HG03060 (cell line): ENCODE results near the gene COG4.
"Not testable (repeated sequence)": the region's sequence is repeated elsewhere in the genome, so short reads cannot be mapped to it uniquely, and the experiment has no call there.

Experiments
- ATAC-seq: cut with Tn5 transposase; IDR thresholded peaks from one replicate; pipeline ENCODE4 v1.9.1; 2021; ENCODE audit warnings: low read depth, moderate number of reproducible peaks; ENCODE audit not compliant: unreplicated experiment

Gene COG4

GRCh38 chr16:70463235-70463634 is 60.1 kb downstream of the COG4 start:
- no peak for ATAC-seq

GRCh38 chr16:70460737-70461261 is 62.6 kb downstream of the COG4 start:
- no peak for ATAC-seq

GRCh38 chr16:70457446-70458166 is 65.7 kb downstream of the COG4 start:
- no peak for ATAC-seq

GRCh38 chr16:70455910-70456309 is 67.4 kb downstream of the COG4 start:
- no peak for ATAC-seq

- ATAC-seq = peak; percentile 58
Observed at GRCh38 chr16:70454222-70455034, 68.9 kb downstream of the COG4 start, which contains the start of gene FCSK. Gene FCSK (plus strand): TSS chr16:70454595. CDS start chr16:70463191, 8,596 bp downstream.

GRCh38 chr16:70453892-70454221 is 69.5 kb downstream of the COG4 start:
- no peak for ATAC-seq

GRCh38 chr16:70453117-70453891 is 70.0 kb downstream of the COG4 start:
- no peak for ATAC-seq

- ATAC-seq = not testable (repeated sequence)
Observed at GRCh38 chr16:70451004-70451340, 72.4 kb downstream of the COG4 start.

GRCh38 chr16:70450142-70451003 is 73.0 kb downstream of the COG4 start:
- not testable (repeated sequence) for ATAC-seq

- ATAC-seq = no peak
Observed at GRCh38 chr16:70448075-70448474, 75.3 kb downstream of the COG4 start.

GRCh38 chr16:70444249-70445063 is 78.9 kb downstream of the COG4 start:
- no peak for ATAC-seq

GRCh38 chr16:70442344-70442743 is 81.0 kb downstream of the COG4 start:
- ATAC-seq = no peak

GRCh38 chr16:70441406-70441990 is 81.9 kb downstream of the COG4 start:
- no peak for ATAC-seq

- ATAC-seq = no peak
Observed at GRCh38 chr16:70440009-70440692, 83.2 kb downstream of the COG4 start.

GRCh38 chr16:70438969-70439862 is 84.1 kb downstream of the COG4 start, which contains the start of gene ST3GAL2:
Gene ST3GAL2 (minus strand): TSS chr16:70439100. CDS start chr16:70398530, 40,570 bp downstream.
- ATAC-seq = no peak

- no peak for ATAC-seq
Observed at GRCh38 chr16:70438585-70438968, 84.8 kb downstream of the COG4 start.
